ENCODE data around the gene ZFR. TPM values are rescaled to one million over a fixed set of nuclear protein-coding genes. Genes with fewer than 3 reads are reported as not detected.

ZFR gene
- total RNA-seq, 4 donors from 2014 or later = 76.4 to 98.4 (median 84.7) TPM

GRCh38 chr5:32450952-32451351 is 6.4 kb upstream of the ZFR start:
- no peak for ATAC-seq (ENCODE audit: low FRiP score)
- TF ChIP-seq CTCF (IDR thresholded peaks at IDR 0.05) = no peak
- no peak for DNase-seq (ENCODE audit: low spot score)

- no peak for ATAC-seq (ENCODE audit: low FRiP score)
- no peak for TF ChIP-seq CTCF (IDR thresholded peaks at IDR 0.05)
- no peak for DNase-seq (ENCODE audit: low spot score)
Measured at GRCh38 chr5:32449262-32449661, 4.7 kb upstream of the ZFR start.

GRCh38 chr5:32446630-32447029 is 2.1 kb upstream of the ZFR start:
- no peak for ATAC-seq (ENCODE audit: low FRiP score)
- no peak for DNase-seq (ENCODE audit: low spot score)
- no peak for TF ChIP-seq CTCF (IDR thresholded peaks at IDR 0.05)

GRCh38 chr5:32445831-32446614 is 1.5 kb upstream of the ZFR start:
- DNase-seq (ENCODE audit: low spot score) = no peak
- ATAC-seq (ENCODE audit: low FRiP score) = no peak
- no peak for TF ChIP-seq CTCF (IDR thresholded peaks at IDR 0.05)

GRCh38 chr5:32445287-32445758 is 783 bp upstream of the ZFR start:
- no peak for ATAC-seq (ENCODE audit: low FRiP score)
- no peak for TF ChIP-seq CTCF (IDR thresholded peaks at IDR 0.05)
- DNase-seq (ENCODE audit: low spot score) = no peak

- TF ChIP-seq CTCF (IDR thresholded peaks at IDR 0.05) = no peak
- DNase-seq (ENCODE audit: low spot score) = peak; percentile 30
- peak; percentile 46 for ATAC-seq (ENCODE audit: low FRiP score)
Measured at GRCh38 chr5:32443541-32444430, 754 bp downstream of the ZFR start.

All from omental fat pad (tissue), 4 donors.